GM18526 (cell line): Measurements from ENCODE around the gene MAPK13.

Experiments used
- POLR2A ChIP-seq: IDR thresholded peaks from 3 replicates; pipeline ENCODE4 v1.6.1; 2011; ENCODE audit not compliant: insufficient read length; ENCODE audit errors: extremely low read depth

MAPK13 gene

GRCh38 chr6:36110050-36110449 lies 20.3 kb upstream of the MAPK13 start:
- no peak for TF ChIP-seq POLR2A

DNA sequence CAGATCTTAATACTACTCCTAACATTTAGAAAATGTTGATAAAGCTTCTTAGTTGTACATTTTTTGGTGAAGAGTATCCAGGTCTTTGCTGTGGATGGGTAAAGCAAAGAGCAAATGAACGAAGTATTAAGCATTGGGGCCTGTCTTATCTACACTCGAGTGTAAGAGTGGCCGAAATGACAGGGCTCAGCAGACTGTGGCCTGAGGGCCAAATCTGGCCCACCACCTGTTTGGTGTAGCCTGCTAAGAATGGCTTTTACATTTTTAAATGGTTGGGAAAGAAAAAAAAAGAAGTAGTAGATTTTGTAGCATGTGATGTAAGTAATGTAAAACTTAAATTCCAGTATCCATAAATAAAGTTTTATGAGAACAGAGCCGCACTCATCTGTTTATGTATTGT lies 19.4 kb upstream of the MAPK13 start:
- no peak for TF ChIP-seq POLR2A

GRCh38 chr6:36111526-36111925 lies 18.8 kb upstream of the MAPK13 start:
- TF ChIP-seq POLR2A = no peak

DNA sequence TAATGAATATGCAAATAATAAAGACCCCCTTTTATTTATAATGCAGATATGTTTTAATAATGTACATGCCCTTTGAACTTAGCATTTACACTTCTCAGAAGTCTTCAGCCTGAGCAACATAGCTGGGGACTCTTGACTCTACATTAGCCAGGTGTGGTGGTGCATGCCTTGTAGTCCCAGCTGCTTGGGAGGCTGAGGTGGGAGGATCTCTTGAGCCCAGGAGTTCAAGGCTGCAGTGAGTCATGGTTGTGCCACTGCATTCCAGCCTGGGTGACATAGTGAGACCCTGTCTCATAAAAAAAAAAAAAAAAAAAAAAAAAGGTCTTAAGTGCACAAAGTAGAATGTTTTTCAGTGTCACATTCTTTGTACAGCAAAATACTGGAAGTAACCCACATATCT lies 17.3 kb upstream of the MAPK13 start:
- TF ChIP-seq POLR2A = no peak

DNA sequence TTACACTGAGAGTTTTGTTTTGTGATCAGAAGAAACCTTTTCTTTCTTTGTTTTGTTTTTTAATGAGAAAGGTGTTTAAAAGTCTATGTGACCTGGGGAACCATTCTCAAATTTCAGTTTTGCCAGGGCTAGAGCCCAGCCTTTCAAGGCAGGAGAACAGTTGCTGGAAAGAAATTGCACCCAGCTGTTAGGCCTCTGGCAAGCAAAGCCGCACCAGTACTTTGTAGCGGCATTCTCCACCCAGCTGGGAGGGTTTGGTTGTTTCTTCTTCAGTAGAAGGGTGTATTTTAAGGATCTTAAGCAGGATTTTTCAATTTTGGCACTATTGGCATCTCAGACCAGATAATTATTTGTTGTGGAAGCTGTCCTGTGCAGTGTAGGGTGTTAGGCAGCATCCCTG lies 16.6 kb upstream of the MAPK13 start:
- no peak for TF ChIP-seq POLR2A

DNA sequence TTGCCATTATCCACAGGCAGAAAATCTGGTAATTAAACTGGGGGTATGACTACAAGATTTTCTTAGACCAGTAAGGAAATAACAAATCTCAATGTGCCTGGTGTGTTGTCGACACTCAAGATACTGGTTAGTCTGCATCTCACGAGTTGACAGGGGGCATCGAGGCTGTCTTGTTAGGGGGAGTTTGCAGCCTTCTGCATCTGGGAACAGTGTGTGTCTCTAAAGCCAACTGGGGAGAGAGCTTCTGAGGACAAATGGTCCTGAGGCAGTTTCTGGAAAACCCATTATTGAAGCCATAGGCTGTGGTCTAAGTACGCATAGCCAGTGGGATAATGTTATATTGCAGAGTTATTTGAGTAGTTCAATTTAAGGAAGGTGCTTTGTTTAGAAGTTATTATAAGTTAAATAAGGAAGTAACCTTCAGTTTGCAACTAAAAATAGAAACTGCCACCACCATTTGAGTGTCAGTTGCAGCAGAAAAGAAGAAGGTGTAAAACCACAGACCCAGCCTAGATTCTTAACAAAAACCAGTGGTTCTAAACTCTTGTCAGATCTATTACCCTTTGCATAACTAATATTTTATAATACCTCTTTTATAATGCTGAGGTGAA lies 15.4 kb upstream of the MAPK13 start:
- TF ChIP-seq POLR2A = no peak

DNA sequence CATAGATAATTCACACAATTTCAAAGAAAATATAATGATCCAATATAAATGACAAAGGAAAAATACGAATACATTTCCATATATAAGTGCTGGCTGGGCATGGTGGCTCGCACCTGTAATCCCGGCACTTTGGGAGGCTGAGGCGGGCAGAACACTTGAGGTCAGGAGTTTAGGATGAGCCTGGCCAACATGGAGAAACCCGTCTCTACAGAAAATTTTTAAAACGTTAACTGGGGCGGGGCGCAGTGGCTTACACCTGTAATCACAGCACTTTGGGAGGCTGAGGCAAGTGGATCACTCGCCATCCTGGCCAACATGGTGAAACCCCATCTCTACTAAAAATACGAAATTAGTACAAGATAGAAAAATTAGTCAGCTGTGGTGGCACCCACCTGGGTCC lies 14.9 kb upstream of the MAPK13 start:
- no peak for TF ChIP-seq POLR2A

GRCh38 chr6:36116066-36116864 lies 14.0 kb upstream of the MAPK13 start:
- no peak for TF ChIP-seq POLR2A

DNA sequence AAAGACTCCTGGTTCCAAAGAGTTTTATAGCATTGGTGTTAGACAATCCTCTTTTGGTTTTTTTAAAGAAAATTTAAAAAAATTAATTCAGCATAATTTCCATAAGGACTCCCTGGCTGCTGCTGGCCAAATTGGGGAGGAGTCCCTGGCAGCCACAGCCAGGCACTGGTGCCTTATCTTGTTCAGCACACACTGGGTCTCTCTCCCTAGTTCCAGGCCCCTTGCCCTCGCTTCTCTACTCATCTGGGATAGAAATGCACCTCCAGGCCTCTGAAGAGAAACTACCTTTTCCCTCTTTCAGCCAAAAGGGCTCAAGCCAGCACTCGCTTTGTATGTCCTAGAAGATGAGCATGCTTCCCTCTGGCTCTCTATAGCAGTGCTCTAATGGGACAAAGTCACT lies 13.4 kb upstream of the MAPK13 start:
- no peak for TF ChIP-seq POLR2A

GRCh38 chr6:36117658-36118549 lies 12.4 kb upstream of the MAPK13 start:
- no peak for TF ChIP-seq POLR2A

- TF ChIP-seq POLR2A = no peak
Observed at GRCh38 chr6:36118550-36119107, 11.7 kb upstream of the MAPK13 start.

GRCh38 chr6:36119209-36119608 lies 11.1 kb upstream of the MAPK13 start:
- TF ChIP-seq POLR2A = no peak

GRCh38 chr6:36120018-36120417 lies 10.3 kb upstream of the MAPK13 start:
- TF ChIP-seq POLR2A = no peak

GRCh38 chr6:36120539-36120938 lies 9.8 kb upstream of the MAPK13 start:
- TF ChIP-seq POLR2A = no peak

DNA sequence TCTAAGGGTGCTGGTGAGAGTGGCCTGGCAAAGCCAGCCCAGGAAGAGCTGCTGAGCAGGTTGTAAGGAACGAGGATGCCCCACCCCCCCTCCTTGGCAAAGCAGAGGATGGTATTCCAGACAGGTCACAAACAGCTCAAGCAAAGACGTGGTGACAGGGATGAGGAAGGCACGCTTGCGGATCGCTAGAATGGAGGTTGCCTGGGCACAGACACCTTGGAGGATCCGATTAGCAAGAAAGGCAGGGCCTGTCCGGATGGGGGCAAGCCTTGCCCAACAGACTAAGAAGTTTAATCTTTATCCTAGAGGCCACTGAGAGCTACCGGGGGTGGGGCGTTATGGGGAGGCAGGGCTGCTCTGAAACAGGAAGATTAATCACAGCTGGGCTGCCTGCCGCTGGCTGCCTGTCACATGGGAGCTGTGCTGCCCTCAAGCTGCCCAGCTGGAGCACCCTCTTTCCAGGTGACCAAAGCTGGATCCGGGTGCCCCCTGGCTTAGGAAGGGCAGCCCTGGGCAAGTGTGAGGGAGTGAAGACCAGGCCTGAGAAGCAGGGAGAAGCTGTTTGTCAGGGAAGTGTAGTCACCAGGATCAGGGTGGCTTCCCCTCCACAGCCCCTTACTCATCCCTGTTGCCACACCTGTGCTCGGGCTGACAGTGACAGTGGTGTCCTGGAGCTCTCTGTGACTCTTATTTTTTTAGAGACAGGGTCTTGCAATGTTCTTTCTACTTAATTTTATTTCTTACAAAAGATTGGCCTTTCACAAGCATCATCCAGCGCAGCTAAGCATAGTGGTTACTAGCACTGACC lies 9.1 kb upstream of the MAPK13 start:
- no peak for TF ChIP-seq POLR2A
